Keratinocyte (primary cell): ENCODE data around the gene OCLN. TPM values are rescaled to one million over a fixed set of nuclear protein-coding genes. Genes with fewer than 3 reads are reported as not detected.
"Not testable (repeated sequence)": the region's sequence is repeated elsewhere in the genome, so short reads cannot be mapped to it uniquely, and the experiment has no call there.

ENCODE experiments used
- DNase-seq: peaks from one replicate; pipeline ENCODE4 v3.0.0-alpha.2; 2011; ENCODE audit warnings: low read depth, missing footprints, low spot score
- FAIRE-seq: peaks from 2 replicates; lab custom pipeline; 2011; peaks lifted over from hg19 to GRCh38; lab: Jason Lieb, UNC
- H2AFZ ChIP-seq: 2 replicates; pipeline ENCODE4 v1.6.0; 2012; ENCODE audit warnings: low read length, control low read depth, inconsistent platforms; ENCODE audit not compliant: control insufficient read depth
- H3K27ac ChIP-seq: 2 replicates; pipeline ENCODE4 v1.5.1; 2011; ENCODE audit warnings: low read length; ENCODE audit not compliant: control insufficient read depth, insufficient read depth
- H3K27me3 ChIP-seq: 3 replicates; pipeline ENCODE4 v1.6.0; 2011; ENCODE audit warnings: low read length; ENCODE audit not compliant: control insufficient read depth, insufficient read depth; ENCODE audit errors: extremely low read depth
- H3K36me3 ChIP-seq, 2 experiments: 2 replicates in 1 of 2; 3 replicates in 1 of 2; pipeline ENCODE4 v1.5.1; 2011; ENCODE audit warnings: low read length in 2 of 2, mild to moderate bottlenecking in 1 of 2; ENCODE audit not compliant: control insufficient read depth in 2 of 2, insufficient read depth in 2 of 2; ENCODE audit errors: extremely low read depth in 1 of 2
- H3K4me1 ChIP-seq: 3 replicates; pipeline ENCODE4 v1.5.1; 2011; ENCODE audit warnings: low read length; ENCODE audit not compliant: control insufficient read depth, insufficient read depth; ENCODE audit errors: extremely low read depth
- H3K4me2 ChIP-seq: 3 replicates; pipeline ENCODE4 v1.6.0; 2011; ENCODE audit warnings: low read depth, low read length; ENCODE audit not compliant: control insufficient read depth, insufficient read depth; ENCODE audit errors: extremely low read depth
- H3K4me3 ChIP-seq, 3 experiments: fragments of 200-600 bp in 1 of 3; sonication (generic) in 1 of 3; 2 replicates in 2 of 3; 3 replicates in 1 of 3; pipeline ENCODE4 v1.5.1; 2011 to 2016; ENCODE audit warnings: low read length in 3 of 3, mild to moderate bottlenecking in 3 of 3, control low read depth in 2 of 3, inconsistent platforms in 1 of 3, low read depth in 1 of 3, mixed read lengths in 1 of 3, mixed run types in 1 of 3, moderate library complexity in 1 of 3; ENCODE audit not compliant: control insufficient read depth in 2 of 3, insufficient read depth in 2 of 3; ENCODE audit errors: extremely low read depth in 1 of 3
- H3K79me2 ChIP-seq: 2 replicates; pipeline ENCODE4 v1.6.0; 2012; ENCODE audit warnings: low read length; ENCODE audit not compliant: control insufficient read depth, insufficient read depth
- H3K9ac ChIP-seq: 3 replicates; pipeline ENCODE4 v1.6.0; 2011; ENCODE audit warnings: low read length; ENCODE audit not compliant: control insufficient read depth, insufficient read depth; ENCODE audit errors: extremely low read depth
- H3K9me1 ChIP-seq: 3 replicates; pipeline ENCODE4 v1.6.0; 2011; ENCODE audit warnings: low read length; ENCODE audit not compliant: control insufficient read depth, insufficient read depth; ENCODE audit errors: extremely low read depth
- H3K9me3 ChIP-seq: 2 replicates; pipeline ENCODE4 v1.5.1; 2012; ENCODE audit warnings: low read depth, low read length; ENCODE audit not compliant: control insufficient read depth
- H4K20me1 ChIP-seq: 3 replicates; pipeline ENCODE4 v1.6.0; 2011; ENCODE audit warnings: low read length; ENCODE audit not compliant: control insufficient read depth, insufficient read depth; ENCODE audit errors: extremely low read depth
- CTCF ChIP-seq, 3 experiments: IDR thresholded peaks in 1 of 3; conservative IDR thresholded peaks in 1 of 3; optimal IDR thresholded peaks in 1 of 3; 2 replicates in 2 of 3; 3 replicates in 1 of 3; pipeline versions ENCODE3 to v1.5.1; 2011; ENCODE audit warnings: low read length in 3 of 3, mild to moderate bottlenecking in 3 of 3, moderate library complexity in 2 of 3, control low read depth in 1 of 3, inconsistent platforms in 1 of 3; ENCODE audit not compliant: insufficient read depth in 2 of 3; ENCODE audit errors: extremely low read depth in 1 of 3
- dilution Hi-C: fragments of 300-500 bp; cut with MboI; formaldehyde crosslinking; loops from one replicate; pipeline ENCODE4 v1.7.0; 2020; ENCODE audit warnings: low sequenced_read_pairs; ENCODE audit not compliant: extremely low pct_ligation_motif_present
- polyA plus RNA-seq, 5 experiments: library from polyadenylated mRNA; depleted of rRNA in 3 of 5; stranded (reverse) in 3 of 5; stranded (forward) in 1 of 5; unstranded in 1 of 5; fragments of >200 nt; gene quantifications; 1 replicate in 1 of 5; 2 replicates in 3 of 5; 3 replicates in 1 of 5; pipeline versions ENCODE4 v1.2.1 to v1.2.3, GENCODE V29; 2011 to 2012; ENCODE audit warnings: missing spikeins in 2 of 5, low read depth in 1 of 5, low replicate concordance in 1 of 5

Gene OCLN
- polyA plus RNA-seq, 1 donor (not counting 4 experiments of a cell fraction or from before 2014, with no cell fraction given) = 4.6 TPM

- H3K27me3 ChIP-seq, H3K9me1 ChIP-seq, H3K27ac ChIP-seq, H3K9me3 ChIP-seq, DNase-seq, H4K20me1 ChIP-seq, FAIRE-seq, H3K4me1 ChIP-seq, H3K36me3 ChIP-seq, H3K79me2 ChIP-seq, dilution Hi-C loops: not testable (repeated sequence)
- H3K9ac ChIP-seq = peak within 1 kb of the TSS; percentile 15
- H2AFZ ChIP-seq = peak within 1 kb of the TSS; percentile 69
- H3K4me2 ChIP-seq = peak within 1 kb of the TSS; percentile 64
- peak within 1 kb of the TSS; percentile 35 to 57 (median 37) for H3K4me3 ChIP-seq
- TF ChIP-seq CTCF (optimal IDR thresholded peaks at IDR 0.05 in 1 of 3, IDR thresholded peaks at IDR 0.05 in 1 of 3, conservative IDR thresholded peaks at IDR 0.05 in 1 of 3; ENCODE audit: extremely low read depth in 1 of 3, insufficient read depth in 2 of 3, low read length in 3 of 3) = peak in 2 of 3 experiments; percentile 23 to 36
Observed at GRCh38 chr5:69559908-69560330, 67.3 kb downstream of the OCLN start, which contains the start of gene GTF2H2C. TSS of gene GTF2H2C (plus strand) at chr5:69560191. CDS start at chr5:69565133, 4,942 bp downstream.

GRCh38 chr5:69560587-69561431 is 68.2 kb downstream of the OCLN start:
- H2AFZ ChIP-seq, FAIRE-seq, H3K27ac ChIP-seq, H4K20me1 ChIP-seq, H3K36me3 ChIP-seq, H3K27me3 ChIP-seq, dilution Hi-C loops, H3K4me1 ChIP-seq, DNase-seq, H3K79me2 ChIP-seq, H3K9me1 ChIP-seq, H3K9me3 ChIP-seq: not testable (repeated sequence)
- peak overlapping the region; percentile 54 for H3K4me2 ChIP-seq
- H3K4me3 ChIP-seq = peak overlapping the region; percentile 33 to 57 (median 35)
- H3K9ac ChIP-seq = peak overlapping the region; percentile 15

- H3K4me2 ChIP-seq, FAIRE-seq, H3K79me2 ChIP-seq, DNase-seq, H4K20me1 ChIP-seq, H3K36me3 ChIP-seq, H3K9ac ChIP-seq, H2AFZ ChIP-seq, H3K27me3 ChIP-seq, H3K4me1 ChIP-seq, H3K9me1 ChIP-seq, H3K27ac ChIP-seq, H3K9me3 ChIP-seq, dilution Hi-C loops, H3K4me3 ChIP-seq: not testable (repeated sequence)
Observed at GRCh38 chr5:69566172-69566571, 73.6 kb downstream of the OCLN start.

GRCh38 chr5:69568072-69568471 is 75.5 kb downstream of the OCLN start:
- H3K36me3 ChIP-seq, H3K9me3 ChIP-seq, DNase-seq, dilution Hi-C loops, H2AFZ ChIP-seq, H3K4me3 ChIP-seq, H3K27ac ChIP-seq, H3K4me2 ChIP-seq, H3K9me1 ChIP-seq, H4K20me1 ChIP-seq, H3K79me2 ChIP-seq, H3K9ac ChIP-seq, H3K4me1 ChIP-seq, H3K27me3 ChIP-seq, FAIRE-seq: not testable (repeated sequence)
